Measurements from ENCODE around the gene ZNF335. TPM values are rescaled to one million over a fixed set of nuclear protein-coding genes. Genes with fewer than 3 reads are reported as not detected.

ZNF335 gene
- total and polyA plus RNA-seq, 2 of the 8 experiments (the other 6 are each of a cell fraction or from before 2014, with no cell fraction given): 12.4 to 14.6 TPM

DNA sequence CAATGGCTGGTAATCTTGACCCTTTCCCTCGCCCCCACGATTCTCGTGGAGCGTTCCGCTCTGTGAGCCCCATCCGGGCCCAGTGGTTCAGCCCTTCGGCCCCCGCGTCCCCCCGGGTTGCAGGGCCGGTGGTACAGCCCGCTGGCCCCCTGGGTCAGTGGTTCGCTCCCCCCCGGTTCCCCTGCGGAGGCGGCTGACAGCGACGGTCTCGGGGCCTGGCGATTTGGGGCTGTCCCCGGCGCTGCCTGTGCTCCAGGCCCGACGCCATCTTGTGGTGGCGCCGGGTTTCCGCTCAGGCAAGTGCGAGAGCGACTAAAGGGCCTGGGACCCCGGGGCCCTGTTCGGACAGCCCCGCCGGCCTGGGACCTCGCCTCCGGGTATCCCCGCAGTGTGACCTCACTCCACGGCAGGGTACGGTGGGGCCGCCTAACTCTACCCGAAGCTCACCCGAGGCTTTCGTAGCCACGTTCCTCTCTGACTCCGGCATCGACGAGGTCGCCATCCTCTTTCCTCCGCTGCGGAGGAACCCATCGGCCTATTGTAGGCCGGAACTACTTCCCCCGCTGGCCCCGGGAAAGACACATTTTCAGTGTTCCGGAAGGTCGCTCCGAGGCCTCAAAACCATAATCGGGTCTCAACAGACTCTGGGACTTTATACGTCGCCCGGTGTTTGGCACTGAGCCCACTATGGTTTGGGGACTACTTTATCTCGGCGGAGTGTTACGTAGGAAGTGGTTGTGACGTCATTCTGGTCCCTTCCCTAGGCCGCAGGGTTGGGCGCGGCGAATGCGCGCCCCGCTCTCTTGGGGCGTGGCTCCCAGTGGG, at the start of gene ZNF335 (continued):
- TF ChIP-seq RNF2 (IDR thresholded peaks at IDR 0.05; ENCODE audit: borderline replicate concordance, low read depth, low read length, missing control alignments, poor library complexity, severe bottlenecking) (no peak), HDAC2 (IDR thresholded peaks at IDR 0.05; ENCODE audit: borderline replicate concordance in 1 of 2, low read depth in 2 of 2, low read length in 2 of 2) (no peak), TAF1 (IDR thresholded peaks at IDR 0.05; ENCODE audit: low read depth, low read length) (peak; percentile 96), CHD1 (IDR thresholded peaks at IDR 0.05; ENCODE audit: low read depth, low read length) (peak; percentile 96)
- TF ChIP-seq, protein P1, sequence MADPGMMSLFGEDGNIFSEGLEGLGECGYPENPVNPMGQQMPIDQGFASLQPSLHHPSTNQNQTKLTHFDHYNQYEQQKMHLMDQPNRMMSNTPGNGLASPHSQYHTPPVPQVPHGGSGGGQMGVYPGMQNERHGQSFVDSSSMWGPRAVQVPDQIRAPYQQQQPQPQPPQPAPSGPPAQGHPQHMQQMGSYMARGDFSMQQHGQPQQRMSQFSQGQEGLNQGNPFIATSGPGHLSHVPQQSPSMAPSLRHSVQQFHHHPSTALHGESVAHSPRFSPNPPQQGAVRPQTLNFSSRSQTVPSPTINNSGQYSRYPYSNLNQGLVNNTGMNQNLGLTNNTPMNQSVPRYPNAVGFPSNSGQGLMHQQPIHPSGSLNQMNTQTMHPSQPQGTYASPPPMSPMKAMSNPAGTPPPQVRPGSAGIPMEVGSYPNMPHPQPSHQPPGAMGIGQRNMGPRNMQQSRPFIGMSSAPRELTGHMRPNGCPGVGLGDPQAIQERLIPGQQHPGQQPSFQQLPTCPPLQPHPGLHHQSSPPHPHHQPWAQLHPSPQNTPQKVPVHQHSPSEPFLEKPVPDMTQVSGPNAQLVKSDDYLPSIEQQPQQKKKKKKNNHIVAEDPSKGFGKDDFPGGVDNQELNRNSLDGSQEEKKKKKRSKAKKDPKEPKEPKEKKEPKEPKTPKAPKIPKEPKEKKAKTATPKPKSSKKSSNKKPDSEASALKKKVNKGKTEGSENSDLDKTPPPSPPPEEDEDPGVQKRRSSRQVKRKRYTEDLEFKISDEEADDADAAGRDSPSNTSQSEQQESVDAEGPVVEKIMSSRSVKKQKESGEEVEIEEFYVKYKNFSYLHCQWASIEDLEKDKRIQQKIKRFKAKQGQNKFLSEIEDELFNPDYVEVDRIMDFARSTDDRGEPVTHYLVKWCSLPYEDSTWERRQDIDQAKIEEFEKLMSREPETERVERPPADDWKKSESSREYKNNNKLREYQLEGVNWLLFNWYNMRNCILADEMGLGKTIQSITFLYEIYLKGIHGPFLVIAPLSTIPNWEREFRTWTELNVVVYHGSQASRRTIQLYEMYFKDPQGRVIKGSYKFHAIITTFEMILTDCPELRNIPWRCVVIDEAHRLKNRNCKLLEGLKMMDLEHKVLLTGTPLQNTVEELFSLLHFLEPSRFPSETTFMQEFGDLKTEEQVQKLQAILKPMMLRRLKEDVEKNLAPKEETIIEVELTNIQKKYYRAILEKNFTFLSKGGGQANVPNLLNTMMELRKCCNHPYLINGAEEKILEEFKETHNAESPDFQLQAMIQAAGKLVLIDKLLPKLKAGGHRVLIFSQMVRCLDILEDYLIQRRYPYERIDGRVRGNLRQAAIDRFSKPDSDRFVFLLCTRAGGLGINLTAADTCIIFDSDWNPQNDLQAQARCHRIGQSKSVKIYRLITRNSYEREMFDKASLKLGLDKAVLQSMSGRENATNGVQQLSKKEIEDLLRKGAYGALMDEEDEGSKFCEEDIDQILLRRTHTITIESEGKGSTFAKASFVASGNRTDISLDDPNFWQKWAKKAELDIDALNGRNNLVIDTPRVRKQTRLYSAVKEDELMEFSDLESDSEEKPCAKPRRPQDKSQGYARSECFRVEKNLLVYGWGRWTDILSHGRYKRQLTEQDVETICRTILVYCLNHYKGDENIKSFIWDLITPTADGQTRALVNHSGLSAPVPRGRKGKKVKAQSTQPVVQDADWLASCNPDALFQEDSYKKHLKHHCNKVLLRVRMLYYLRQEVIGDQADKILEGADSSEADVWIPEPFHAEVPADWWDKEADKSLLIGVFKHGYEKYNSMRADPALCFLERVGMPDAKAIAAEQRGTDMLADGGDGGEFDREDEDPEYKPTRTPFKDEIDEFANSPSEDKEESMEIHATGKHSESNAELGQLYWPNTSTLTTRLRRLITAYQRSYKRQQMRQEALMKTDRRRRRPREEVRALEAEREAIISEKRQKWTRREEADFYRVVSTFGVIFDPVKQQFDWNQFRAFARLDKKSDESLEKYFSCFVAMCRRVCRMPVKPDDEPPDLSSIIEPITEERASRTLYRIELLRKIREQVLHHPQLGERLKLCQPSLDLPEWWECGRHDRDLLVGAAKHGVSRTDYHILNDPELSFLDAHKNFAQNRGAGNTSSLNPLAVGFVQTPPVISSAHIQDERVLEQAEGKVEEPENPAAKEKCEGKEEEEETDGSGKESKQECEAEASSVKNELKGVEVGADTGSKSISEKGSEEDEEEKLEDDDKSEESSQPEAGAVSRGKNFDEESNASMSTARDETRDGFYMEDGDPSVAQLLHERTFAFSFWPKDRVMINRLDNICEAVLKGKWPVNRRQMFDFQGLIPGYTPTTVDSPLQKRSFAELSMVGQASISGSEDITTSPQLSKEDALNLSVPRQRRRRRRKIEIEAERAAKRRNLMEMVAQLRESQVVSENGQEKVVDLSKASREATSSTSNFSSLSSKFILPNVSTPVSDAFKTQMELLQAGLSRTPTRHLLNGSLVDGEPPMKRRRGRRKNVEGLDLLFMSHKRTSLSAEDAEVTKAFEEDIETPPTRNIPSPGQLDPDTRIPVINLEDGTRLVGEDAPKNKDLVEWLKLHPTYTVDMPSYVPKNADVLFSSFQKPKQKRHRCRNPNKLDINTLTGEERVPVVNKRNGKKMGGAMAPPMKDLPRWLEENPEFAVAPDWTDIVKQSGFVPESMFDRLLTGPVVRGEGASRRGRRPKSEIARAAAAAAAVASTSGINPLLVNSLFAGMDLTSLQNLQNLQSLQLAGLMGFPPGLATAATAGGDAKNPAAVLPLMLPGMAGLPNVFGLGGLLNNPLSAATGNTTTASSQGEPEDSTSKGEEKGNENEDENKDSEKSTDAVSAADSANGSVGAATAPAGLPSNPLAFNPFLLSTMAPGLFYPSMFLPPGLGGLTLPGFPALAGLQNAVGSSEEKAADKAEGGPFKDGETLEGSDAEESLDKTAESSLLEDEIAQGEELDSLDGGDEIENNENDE (IDR thresholded peaks at IDR 0.05; ENCODE audit: insufficient replicate concordance, low read length): no peak
- TF ChIP-seq, protein P2, sequence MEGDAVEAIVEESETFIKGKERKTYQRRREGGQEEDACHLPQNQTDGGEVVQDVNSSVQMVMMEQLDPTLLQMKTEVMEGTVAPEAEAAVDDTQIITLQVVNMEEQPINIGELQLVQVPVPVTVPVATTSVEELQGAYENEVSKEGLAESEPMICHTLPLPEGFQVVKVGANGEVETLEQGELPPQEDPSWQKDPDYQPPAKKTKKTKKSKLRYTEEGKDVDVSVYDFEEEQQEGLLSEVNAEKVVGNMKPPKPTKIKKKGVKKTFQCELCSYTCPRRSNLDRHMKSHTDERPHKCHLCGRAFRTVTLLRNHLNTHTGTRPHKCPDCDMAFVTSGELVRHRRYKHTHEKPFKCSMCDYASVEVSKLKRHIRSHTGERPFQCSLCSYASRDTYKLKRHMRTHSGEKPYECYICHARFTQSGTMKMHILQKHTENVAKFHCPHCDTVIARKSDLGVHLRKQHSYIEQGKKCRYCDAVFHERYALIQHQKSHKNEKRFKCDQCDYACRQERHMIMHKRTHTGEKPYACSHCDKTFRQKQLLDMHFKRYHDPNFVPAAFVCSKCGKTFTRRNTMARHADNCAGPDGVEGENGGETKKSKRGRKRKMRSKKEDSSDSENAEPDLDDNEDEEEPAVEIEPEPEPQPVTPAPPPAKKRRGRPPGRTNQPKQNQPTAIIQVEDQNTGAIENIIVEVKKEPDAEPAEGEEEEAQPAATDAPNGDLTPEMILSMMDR (IDR thresholded peaks at IDR 0.05; ENCODE audit: control extremely low read depth in 1 of 3, insufficient read depth in 1 of 3, low read depth in 1 of 3, low read length in 3 of 3): peak in 1 of 3 experiments; percentile 18; a peak in 1 of 4 replicates

All from H1 (cell line).